ENCODE data around the gene EXOC6B. TPM values are rescaled to one million over a fixed set of nuclear protein-coding genes. Genes with fewer than 3 reads are reported as not detected.
A peak's percentile ranks its signal among the peaks of the same experiment; 100 is the strongest.

EXOC6B gene
- total RNA-seq, 1 donor from 2014 or later: 46.1 TPM

DNA sequence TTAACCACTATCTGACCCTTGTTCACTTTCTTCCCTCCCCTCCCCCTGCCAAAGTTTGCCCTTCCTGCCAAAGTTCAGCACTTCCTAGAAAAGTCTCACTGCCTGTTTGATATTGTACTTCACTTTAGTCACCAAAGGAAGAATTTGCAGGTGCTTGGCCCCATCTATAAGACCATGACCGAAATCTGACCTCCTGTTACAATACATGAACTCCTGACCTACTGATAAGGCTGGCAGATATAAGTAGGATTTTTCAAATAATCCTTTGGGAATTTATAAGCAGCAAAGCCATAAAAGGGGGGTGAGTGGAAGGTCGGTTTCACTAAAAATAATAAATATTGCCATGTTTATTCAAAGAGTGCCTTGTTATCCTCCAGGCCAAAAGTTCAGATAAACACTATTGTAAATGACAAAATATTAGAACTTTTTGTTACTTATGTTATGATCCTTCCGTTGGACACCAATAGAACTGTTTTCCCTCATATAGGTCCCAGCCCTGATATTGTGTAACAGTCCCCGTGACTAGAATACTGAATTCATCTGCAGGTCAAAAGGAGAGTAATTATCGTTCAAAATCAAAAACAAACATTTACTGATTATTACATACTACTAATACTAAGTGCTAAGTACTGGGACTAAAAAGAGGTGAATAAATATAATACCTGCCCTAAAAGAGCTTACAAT, 277.6 kb downstream of the EXOC6B start:
- Mint-ChIP-seq H3K4me3 (no peak overlapping the region), H3K27ac (no peak overlapping the region), H3K36me3 (peaks cover 3% of the 10 kb centered on the region), H3K27me3 (no peaks in the 10 kb centered on the region), H3K9me3 (no peaks in the 10 kb centered on the region), H3K4me1 (ENCODE audit: unreplicated experiment) (peaks cover 20% of the 10 kb centered on the region)
- TF ChIP-seq, protein P1, sequence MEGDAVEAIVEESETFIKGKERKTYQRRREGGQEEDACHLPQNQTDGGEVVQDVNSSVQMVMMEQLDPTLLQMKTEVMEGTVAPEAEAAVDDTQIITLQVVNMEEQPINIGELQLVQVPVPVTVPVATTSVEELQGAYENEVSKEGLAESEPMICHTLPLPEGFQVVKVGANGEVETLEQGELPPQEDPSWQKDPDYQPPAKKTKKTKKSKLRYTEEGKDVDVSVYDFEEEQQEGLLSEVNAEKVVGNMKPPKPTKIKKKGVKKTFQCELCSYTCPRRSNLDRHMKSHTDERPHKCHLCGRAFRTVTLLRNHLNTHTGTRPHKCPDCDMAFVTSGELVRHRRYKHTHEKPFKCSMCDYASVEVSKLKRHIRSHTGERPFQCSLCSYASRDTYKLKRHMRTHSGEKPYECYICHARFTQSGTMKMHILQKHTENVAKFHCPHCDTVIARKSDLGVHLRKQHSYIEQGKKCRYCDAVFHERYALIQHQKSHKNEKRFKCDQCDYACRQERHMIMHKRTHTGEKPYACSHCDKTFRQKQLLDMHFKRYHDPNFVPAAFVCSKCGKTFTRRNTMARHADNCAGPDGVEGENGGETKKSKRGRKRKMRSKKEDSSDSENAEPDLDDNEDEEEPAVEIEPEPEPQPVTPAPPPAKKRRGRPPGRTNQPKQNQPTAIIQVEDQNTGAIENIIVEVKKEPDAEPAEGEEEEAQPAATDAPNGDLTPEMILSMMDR (conservative IDR thresholded peaks at IDR 0.05): no peak
- DNase-seq (ENCODE audit: extremely low spot score, unreplicated experiment): no peak

DNA sequence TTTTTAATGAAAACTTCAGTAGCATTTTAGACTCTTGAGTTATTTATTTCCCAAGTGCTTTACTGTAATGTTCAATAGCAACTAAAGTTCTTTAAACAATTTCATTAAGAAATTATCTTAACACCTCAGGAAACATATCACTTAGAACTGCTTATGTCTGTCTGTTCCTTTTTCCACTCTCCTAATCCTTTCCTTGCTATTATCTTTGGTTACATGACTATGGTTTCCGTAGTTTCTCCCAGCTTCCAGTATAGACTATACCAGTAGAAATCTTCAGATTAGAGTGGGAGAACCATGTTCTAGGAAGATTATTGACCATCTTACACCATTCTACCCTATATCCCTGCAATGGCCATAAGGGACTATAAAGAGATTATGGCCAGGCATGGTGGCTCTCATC, 280.0 kb downstream of the EXOC6B start:
- peaks cover 26% of the 10 kb centered on the region for H3K4me1 Mint-ChIP-seq (ENCODE audit: unreplicated experiment)

DNA sequence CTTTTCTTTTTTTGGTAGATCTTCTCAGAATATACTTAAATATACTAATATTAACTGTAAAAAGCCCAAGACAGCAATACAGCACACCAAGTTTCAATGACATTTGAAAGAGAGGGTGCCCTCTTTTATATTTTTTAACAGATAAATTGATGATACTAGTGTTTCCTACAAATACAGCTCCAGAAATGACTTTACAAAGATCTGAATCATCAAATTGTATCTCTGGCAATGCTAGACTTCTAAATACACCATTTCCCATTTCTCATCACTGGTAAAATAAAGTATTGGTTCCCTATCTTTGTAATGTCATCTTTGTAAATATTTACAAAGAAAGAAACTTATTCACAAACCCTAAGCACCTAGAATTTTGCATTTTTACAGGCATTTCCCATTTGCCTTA, 281.3 kb downstream of the EXOC6B start:
- no peak overlapping the region for H3K4me3 Mint-ChIP-seq
- no peak overlapping the region for H3K27ac Mint-ChIP-seq
- DNase-seq (ENCODE audit: extremely low spot score, unreplicated experiment): no peak
- H3K36me3 Mint-ChIP-seq: peaks cover 10% of the 10 kb centered on the region
- peaks cover 26% of the 10 kb centered on the region for H3K4me1 Mint-ChIP-seq (ENCODE audit: unreplicated experiment)
- H3K27me3 Mint-ChIP-seq: no peaks in the 10 kb centered on the region
- TF ChIP-seq, protein P1 (conservative IDR thresholded peaks at IDR 0.05): no peak
- H3K9me3 Mint-ChIP-seq: peaks cover 11% of the 10 kb centered on the region

More for the DNA sequence above, 280.0 kb downstream of the EXOC6B start:
- Mint-ChIP-seq H3K27me3 (no peaks in the 10 kb centered on the region), H3K4me3 (no peak overlapping the region), H3K27ac (no peak overlapping the region), H3K36me3 (peaks cover 10% of the 10 kb centered on the region), H3K9me3 (peaks cover 7% of the 10 kb centered on the region)
- no peak for DNase-seq (ENCODE audit: extremely low spot score, unreplicated experiment)
- TF ChIP-seq, protein P1 (conservative IDR thresholded peaks at IDR 0.05): no peak

DNA sequence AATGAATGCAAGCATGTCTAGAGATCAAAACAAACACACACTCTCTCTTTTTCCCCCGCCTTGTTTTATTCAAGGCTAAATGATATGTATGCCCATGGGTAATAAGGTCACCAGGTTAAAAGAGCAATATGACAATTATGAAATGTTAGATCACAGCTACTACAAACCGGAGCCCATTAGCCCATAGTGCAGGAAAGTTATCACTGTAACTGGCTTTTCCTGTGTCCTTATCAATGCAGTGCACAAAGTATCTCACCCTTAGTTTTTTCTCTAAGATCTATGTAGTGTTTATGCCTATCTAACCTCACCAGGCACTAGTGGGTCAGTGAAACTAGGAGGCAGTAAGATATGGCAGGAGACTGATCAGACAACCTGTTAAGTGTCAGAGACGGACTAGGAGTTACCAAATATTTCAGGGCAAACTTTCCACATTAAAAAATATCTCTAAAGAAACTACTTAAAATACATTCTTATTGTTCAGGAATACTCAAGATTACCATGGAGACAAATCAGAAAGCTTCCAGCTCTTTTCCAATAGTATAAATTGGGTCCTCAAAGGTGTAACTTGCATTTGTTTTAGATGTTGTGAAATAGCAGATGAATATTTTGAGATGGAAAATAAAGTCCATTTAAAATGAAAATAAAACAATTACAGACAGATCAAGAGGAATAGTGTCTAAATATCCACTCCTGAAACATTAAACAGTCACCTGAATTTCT, 282.2 kb downstream of the EXOC6B start:
- no peak for DNase-seq (ENCODE audit: extremely low spot score, unreplicated experiment)
- H3K36me3 Mint-ChIP-seq: peaks cover 10% of the 10 kb centered on the region
- peaks cover 11% of the 10 kb centered on the region for H3K9me3 Mint-ChIP-seq
- TF ChIP-seq, protein P1 (conservative IDR thresholded peaks at IDR 0.05): no peak
- H3K4me1 Mint-ChIP-seq (ENCODE audit: unreplicated experiment): peaks cover 34% of the 10 kb centered on the region
- H3K4me3 Mint-ChIP-seq: no peak overlapping the region
- no peak overlapping the region for H3K27ac Mint-ChIP-seq
- H3K27me3 Mint-ChIP-seq: no peaks in the 10 kb centered on the region

DNA sequence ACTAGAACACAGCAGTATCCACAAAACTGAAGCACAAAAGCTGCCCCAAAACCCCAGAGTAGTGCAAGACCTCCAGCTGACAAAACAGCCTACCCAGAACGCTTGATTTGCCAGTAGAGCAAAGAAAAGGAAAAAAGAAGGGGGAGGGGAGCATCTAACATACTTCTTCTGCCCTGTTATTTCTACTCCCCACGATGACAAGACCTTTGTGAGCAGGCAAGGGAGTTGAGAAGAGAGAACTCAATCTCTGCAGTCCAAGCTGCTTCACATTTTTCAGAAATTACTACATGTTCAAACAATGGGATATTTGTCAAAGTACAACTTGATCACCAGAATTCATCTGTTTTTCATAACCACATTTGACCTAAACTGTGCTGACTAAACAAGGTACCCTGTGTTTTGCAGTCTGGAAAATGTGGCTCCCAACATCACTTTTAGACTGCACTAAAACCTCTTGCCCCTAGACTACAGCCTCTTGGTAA, 286.7 kb downstream of the EXOC6B start:
- Mint-ChIP-seq H3K36me3 (peaks cover 11% of the 10 kb centered on the region), H3K27me3 (no peaks in the 10 kb centered on the region), H3K27ac (peak overlapping the region; percentile 5), H3K4me1 (ENCODE audit: unreplicated experiment) (peaks cover 23% of the 10 kb centered on the region), H3K9me3 (peaks cover 11% of the 10 kb centered on the region), H3K4me3 (no peak overlapping the region)
- TF ChIP-seq, protein P1 (conservative IDR thresholded peaks at IDR 0.05): no peak
- no peak for DNase-seq (ENCODE audit: extremely low spot score, unreplicated experiment)
